Measurements from ENCODE around the gene KLHL17. TPM values are rescaled to one million over a fixed set of nuclear protein-coding genes. Genes with fewer than 3 reads are reported as not detected.
A peak's percentile ranks its signal among the peaks of the same experiment; 100 is the strongest.

KLHL17 gene
- total RNA-seq, 1 experiment from 2014 or later = 66.9 TPM

DNA sequence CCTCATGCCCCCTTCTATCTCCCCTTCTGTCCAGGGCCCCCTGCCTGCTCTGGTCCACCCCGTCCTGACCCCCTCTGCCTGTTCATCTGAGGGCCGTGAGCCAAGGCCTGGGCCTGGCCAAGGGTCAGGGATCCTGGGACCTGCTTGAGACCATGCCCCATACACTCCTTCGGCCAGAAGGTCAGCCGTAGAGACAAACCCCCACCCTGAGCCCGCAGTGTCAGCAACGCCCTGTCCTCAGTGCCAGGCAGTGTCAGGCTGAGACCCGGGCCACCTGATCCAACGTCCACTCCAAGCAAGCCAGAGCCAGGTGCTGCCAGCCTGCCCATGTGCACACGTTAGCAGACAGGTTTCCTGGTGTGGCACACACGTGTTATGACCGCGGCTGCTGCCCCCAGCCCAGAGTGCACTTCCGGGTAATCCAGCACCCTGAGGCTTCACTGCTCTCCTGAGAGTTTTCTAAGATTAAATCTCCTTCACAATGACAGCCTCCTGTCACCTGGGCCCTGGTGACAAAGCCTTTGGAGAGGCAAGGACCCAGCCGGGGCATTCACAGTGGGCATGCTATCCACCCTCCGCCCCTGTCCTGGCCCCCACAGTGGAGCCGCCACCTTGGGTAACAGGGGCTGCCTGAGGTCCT is 46.8 kb upstream of the KLHL17 start:
- POLR2A ChIA-PET = no interaction called here
- CTCF ChIA-PET = interaction anchor here (0.5 to 2.2 kb wide), 4 partner anchors 9 to 89 kb away, joined by 3 to 9 read pairs (median 4); no protein-coding TSS in a partner anchor
- H3K36me3 Mint-ChIP-seq = no peaks in the 10 kb centered on the region
- TF ChIP-seq, protein P1, sequence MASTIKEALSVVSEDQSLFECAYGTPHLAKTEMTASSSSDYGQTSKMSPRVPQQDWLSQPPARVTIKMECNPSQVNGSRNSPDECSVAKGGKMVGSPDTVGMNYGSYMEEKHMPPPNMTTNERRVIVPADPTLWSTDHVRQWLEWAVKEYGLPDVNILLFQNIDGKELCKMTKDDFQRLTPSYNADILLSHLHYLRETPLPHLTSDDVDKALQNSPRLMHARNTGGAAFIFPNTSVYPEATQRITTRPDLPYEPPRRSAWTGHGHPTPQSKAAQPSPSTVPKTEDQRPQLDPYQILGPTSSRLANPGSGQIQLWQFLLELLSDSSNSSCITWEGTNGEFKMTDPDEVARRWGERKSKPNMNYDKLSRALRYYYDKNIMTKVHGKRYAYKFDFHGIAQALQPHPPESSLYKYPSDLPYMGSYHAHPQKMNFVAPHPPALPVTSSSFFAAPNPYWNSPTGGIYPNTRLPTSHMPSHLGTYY (CRISPR knock-in tag; IDR thresholded peaks at IDR 0.05) = no peak
- TF ChIP-seq ZNF219 (CRISPR knock-in tag; IDR thresholded peaks at IDR 0.05; ENCODE audit: borderline replicate concordance) (no peak), ZNF317 (CRISPR knock-in tag; IDR thresholded peaks at IDR 0.05; ENCODE audit: borderline replicate concordance, low read depth) (no peak)
- TF ChIP-seq, protein P2, sequence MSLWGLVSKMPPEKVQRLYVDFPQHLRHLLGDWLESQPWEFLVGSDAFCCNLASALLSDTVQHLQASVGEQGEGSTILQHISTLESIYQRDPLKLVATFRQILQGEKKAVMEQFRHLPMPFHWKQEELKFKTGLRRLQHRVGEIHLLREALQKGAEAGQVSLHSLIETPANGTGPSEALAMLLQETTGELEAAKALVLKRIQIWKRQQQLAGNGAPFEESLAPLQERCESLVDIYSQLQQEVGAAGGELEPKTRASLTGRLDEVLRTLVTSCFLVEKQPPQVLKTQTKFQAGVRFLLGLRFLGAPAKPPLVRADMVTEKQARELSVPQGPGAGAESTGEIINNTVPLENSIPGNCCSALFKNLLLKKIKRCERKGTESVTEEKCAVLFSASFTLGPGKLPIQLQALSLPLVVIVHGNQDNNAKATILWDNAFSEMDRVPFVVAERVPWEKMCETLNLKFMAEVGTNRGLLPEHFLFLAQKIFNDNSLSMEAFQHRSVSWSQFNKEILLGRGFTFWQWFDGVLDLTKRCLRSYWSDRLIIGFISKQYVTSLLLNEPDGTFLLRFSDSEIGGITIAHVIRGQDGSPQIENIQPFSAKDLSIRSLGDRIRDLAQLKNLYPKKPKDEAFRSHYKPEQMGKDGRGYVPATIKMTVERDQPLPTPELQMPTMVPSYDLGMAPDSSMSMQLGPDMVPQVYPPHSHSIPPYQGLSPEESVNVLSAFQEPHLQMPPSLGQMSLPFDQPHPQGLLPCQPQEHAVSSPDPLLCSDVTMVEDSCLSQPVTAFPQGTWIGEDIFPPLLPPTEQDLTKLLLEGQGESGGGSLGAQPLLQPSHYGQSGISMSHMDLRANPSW (CRISPR knock-in tag; conservative IDR thresholded peaks at IDR 0.05; ENCODE audit: low read depth) = no peak
- TF ChIP-seq, protein P3, sequence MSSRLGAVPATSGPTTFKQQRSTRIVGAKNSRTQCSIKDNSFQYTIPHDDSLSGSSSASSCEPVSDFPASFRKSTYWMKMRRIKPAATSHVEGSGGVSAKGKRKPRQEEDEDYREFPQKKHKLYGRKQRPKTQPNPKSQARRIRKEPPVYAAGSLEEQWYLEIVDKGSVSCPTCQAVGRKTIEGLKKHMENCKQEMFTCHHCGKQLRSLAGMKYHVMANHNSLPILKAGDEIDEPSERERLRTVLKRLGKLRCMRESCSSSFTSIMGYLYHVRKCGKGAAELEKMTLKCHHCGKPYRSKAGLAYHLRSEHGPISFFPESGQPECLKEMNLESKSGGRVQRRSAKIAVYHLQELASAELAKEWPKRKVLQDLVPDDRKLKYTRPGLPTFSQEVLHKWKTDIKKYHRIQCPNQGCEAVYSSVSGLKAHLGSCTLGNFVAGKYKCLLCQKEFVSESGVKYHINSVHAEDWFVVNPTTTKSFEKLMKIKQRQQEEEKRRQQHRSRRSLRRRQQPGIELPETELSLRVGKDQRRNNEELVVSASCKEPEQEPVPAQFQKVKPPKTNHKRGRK (CRISPR knock-in tag; IDR thresholded peaks at IDR 0.05; ENCODE audit: borderline replicate concordance) = no peak
- TF ChIP-seq, protein P4, sequence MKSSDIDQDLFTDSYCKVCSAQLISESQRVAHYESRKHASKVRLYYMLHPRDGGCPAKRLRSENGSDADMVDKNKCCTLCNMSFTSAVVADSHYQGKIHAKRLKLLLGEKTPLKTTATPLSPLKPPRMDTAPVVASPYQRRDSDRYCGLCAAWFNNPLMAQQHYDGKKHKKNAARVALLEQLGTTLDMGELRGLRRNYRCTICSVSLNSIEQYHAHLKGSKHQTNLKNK (CRISPR knock-in tag; IDR thresholded peaks at IDR 0.05) = no peak
- TF ChIP-seq, protein P5, sequence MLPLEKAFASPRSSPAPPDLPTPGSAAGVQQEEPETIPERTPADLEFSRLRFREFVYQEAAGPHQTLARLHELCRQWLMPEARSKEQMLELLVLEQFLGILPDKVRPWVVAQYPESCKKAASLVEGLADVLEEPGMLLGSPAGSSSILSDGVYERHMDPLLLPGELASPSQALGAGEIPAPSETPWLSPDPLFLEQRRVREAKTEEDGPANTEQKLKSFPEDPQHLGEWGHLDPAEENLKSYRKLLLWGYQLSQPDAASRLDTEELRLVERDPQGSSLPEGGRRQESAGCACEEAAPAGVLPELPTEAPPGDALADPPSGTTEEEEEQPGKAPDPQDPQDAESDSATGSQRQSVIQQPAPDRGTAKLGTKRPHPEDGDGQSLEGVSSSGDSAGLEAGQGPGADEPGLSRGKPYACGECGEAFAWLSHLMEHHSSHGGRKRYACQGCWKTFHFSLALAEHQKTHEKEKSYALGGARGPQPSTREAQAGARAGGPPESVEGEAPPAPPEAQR (CRISPR knock-in tag; IDR thresholded peaks at IDR 0.05) = no peak
- TF ChIP-seq, protein P6, sequence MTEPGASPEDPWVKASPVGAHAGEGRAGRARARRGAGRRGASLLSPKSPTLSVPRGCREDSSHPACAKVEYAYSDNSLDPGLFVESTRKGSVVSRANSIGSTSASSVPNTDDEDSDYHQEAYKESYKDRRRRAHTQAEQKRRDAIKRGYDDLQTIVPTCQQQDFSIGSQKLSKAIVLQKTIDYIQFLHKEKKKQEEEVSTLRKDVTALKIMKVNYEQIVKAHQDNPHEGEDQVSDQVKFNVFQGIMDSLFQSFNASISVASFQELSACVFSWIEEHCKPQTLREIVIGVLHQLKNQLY (CRISPR knock-in tag; IDR thresholded peaks at IDR 0.05) = no peak
- TF ChIP-seq, protein P7, sequence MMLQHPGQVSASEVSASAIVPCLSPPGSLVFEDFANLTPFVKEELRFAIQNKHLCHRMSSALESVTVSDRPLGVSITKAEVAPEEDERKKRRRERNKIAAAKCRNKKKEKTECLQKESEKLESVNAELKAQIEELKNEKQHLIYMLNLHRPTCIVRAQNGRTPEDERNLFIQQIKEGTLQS (CRISPR knock-in tag; conservative IDR thresholded peaks at IDR 0.05) = no peak
- DNase-seq (ENCODE audit: low spot score) (peak; percentile 8), ATAC-seq (no peak)
- H3K4me1 Mint-ChIP-seq = no peaks in the 10 kb centered on the region
- H3K9me3 Mint-ChIP-seq = no peaks in the 10 kb centered on the region
- H3K27me3 Mint-ChIP-seq (ENCODE audit: low read depth) = peaks cover 63% of the 10 kb centered on the region
- H3K27ac Mint-ChIP-seq = no peak overlapping the region
- no peak overlapping the region for H3K4me3 Mint-ChIP-seq

DNA sequence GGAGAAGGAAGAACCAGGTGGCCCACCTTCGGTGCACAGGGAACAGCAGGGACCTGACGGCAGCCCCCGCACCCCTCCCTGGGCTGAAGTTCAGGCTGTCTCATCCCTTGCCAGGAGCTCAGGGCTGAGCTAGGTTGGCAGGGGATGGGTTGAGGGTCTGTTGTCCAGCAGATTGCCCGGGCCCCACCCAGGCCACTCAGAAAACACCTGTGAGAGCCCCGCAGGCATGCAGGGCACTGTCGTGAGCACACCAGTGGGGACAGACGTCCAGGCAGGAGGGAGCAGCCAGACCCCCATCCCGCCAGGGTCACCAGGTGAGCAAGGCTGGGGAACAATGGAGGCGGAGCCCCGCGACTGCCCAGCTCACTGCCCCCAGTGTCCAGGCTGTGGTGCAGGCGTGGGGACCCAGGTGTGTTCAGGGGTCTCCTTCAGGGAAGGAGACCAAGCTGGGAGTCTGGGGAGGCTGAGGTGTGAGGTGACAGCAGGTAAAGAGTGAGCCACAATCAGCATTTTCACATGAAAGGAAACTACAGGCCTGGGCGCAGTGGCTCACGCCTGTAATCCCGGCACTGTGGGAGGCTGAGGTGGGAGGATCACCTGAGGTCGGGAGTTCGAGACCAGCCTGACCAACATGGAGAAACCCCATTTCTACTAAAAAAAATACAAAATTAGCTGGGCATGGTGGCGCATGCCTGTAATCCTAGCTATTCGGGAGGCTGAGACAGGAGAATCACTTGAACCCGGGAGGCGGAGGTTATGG is 46.1 kb upstream of the KLHL17 start:
- H3K27ac Mint-ChIP-seq = no peak overlapping the region
- no peak for ATAC-seq
- ChIA-PET CTCF (interaction anchor here (1.3 kb wide), 1 partner anchor 10 kb away, joined by 3 read pairs; no protein-coding TSS in a partner anchor), POLR2A (no interaction called here)
- DNase-seq (ENCODE audit: low spot score) = no peak
- peaks cover 70% of the 10 kb centered on the region for H3K27me3 Mint-ChIP-seq (ENCODE audit: low read depth)
- H3K9me3 Mint-ChIP-seq = no peaks in the 10 kb centered on the region
- no peaks in the 10 kb centered on the region for H3K36me3 Mint-ChIP-seq
- H3K4me1 Mint-ChIP-seq = no peaks in the 10 kb centered on the region
- H3K4me3 Mint-ChIP-seq = no peak overlapping the region
- TF ChIP-seq, protein P8, sequence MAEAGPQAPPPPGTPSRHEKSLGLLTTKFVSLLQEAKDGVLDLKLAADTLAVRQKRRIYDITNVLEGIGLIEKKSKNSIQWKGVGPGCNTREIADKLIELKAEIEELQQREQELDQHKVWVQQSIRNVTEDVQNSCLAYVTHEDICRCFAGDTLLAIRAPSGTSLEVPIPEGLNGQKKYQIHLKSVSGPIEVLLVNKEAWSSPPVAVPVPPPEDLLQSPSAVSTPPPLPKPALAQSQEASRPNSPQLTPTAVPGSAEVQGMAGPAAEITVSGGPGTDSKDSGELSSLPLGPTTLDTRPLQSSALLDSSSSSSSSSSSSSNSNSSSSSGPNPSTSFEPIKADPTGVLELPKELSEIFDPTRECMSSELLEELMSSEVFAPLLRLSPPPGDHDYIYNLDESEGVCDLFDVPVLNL (CRISPR knock-in tag; IDR thresholded peaks at IDR 0.05; ENCODE audit: borderline replicate concordance, low read depth) = no peak
- TF ChIP-seq OVOL2 (CRISPR knock-in tag; IDR thresholded peaks at IDR 0.05; ENCODE audit: borderline replicate concordance) (no peak), ESRRA (CRISPR knock-in tag; IDR thresholded peaks at IDR 0.05; ENCODE audit: borderline replicate concordance) (no peak), TCF7 (CRISPR knock-in tag; IDR thresholded peaks at IDR 0.05; ENCODE audit: low read depth) (no peak), ZNF317 (CRISPR knock-in tag; IDR thresholded peaks at IDR 0.05; ENCODE audit: borderline replicate concordance, low read depth) (no peak)
- TF ChIP-seq, protein P9, sequence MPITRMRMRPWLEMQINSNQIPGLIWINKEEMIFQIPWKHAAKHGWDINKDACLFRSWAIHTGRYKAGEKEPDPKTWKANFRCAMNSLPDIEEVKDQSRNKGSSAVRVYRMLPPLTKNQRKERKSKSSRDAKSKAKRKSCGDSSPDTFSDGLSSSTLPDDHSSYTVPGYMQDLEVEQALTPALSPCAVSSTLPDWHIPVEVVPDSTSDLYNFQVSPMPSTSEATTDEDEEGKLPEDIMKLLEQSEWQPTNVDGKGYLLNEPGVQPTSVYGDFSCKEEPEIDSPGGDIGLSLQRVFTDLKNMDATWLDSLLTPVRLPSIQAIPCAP (CRISPR knock-in tag; IDR thresholded peaks at IDR 0.05) = no peak
- TF ChIP-seq, protein P10, sequence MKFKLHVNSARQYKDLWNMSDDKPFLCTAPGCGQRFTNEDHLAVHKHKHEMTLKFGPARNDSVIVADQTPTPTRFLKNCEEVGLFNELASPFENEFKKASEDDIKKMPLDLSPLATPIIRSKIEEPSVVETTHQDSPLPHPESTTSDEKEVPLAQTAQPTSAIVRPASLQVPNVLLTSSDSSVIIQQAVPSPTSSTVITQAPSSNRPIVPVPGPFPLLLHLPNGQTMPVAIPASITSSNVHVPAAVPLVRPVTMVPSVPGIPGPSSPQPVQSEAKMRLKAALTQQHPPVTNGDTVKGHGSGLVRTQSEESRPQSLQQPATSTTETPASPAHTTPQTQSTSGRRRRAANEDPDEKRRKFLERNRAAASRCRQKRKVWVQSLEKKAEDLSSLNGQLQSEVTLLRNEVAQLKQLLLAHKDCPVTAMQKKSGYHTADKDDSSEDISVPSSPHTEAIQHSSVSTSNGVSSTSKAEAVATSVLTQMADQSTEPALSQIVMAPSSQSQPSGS (CRISPR knock-in tag; IDR thresholded peaks at IDR 0.05; ENCODE audit: borderline replicate concordance, low read depth) = no peak
- TF ChIP-seq, protein P11, sequence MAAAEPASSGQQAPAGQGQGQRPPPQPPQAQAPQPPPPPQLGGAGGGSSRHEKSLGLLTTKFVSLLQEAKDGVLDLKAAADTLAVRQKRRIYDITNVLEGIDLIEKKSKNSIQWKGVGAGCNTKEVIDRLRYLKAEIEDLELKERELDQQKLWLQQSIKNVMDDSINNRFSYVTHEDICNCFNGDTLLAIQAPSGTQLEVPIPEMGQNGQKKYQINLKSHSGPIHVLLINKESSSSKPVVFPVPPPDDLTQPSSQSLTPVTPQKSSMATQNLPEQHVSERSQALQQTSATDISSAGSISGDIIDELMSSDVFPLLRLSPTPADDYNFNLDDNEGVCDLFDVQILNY (CRISPR knock-in tag; IDR thresholded peaks at IDR 0.05) = no peak
- TF ChIP-seq, protein P12, sequence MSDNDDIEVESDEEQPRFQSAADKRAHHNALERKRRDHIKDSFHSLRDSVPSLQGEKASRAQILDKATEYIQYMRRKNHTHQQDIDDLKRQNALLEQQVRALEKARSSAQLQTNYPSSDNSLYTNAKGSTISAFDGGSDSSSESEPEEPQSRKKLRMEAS (CRISPR knock-in tag; IDR thresholded peaks at IDR 0.05) = no peak
